ENCODE measurements around the gene METTL14. TPM values are rescaled to one million over a fixed set of nuclear protein-coding genes. Genes with fewer than 3 reads are reported as not detected.
"Not testable (repeated sequence)": the region's sequence is repeated elsewhere in the genome, so short reads cannot be mapped to it uniquely, and the experiment has no call there.

The METTL14 gene
- total RNA-seq (10 to 100 TPM; 28.4 to 37.2 (median 32.7) TPM), polyA plus RNA-seq (1 to 10 TPM; 4.8 to 5.0 TPM)
- long read RNA-seq, donor 1, full-length matches to known transcripts: 10 of 15 reads
- long read RNA-seq, donor 1, partial matches to known transcripts: 1 of 15 reads
- long read RNA-seq, donor 1, other reads (novel, unspliced or antisense): 4 of 15 reads
- long read RNA-seq, donor 2, full-length matches to known transcripts: 15 of 16 reads
- long read RNA-seq, donor 2, partial matches to known transcripts: 0 of 16 reads
- long read RNA-seq, donor 2, other reads (novel, unspliced or antisense): 1 of 16 reads
- long read RNA-seq, donor 3, full-length matches to known transcripts: 27 of 31 reads
- long read RNA-seq, donor 3, partial matches to known transcripts: 0 of 31 reads
- long read RNA-seq, donor 3, other reads (novel, unspliced or antisense): 4 of 31 reads

- Histone ChIP-seq H3K27me3 (no peaks in the 10 kb centered on the region), H3K4me3 (peak within 1 kb of the TSS; percentile 49 to 82 (median 72)), H3K27ac (peak within 1 kb of the TSS; percentile 32 to 94 (median 91)), H3K36me3 (peaks cover 0 to 28% (median 16%) of the 10 kb centered on the region in 9 donors), H3K9me3 (no peaks in the 10 kb centered on the region), H3K4me1 (peaks cover 9 to 25% (median 17%) of the 10 kb centered on the region in 9 donors)
- TF ChIP-seq, protein P1, sequence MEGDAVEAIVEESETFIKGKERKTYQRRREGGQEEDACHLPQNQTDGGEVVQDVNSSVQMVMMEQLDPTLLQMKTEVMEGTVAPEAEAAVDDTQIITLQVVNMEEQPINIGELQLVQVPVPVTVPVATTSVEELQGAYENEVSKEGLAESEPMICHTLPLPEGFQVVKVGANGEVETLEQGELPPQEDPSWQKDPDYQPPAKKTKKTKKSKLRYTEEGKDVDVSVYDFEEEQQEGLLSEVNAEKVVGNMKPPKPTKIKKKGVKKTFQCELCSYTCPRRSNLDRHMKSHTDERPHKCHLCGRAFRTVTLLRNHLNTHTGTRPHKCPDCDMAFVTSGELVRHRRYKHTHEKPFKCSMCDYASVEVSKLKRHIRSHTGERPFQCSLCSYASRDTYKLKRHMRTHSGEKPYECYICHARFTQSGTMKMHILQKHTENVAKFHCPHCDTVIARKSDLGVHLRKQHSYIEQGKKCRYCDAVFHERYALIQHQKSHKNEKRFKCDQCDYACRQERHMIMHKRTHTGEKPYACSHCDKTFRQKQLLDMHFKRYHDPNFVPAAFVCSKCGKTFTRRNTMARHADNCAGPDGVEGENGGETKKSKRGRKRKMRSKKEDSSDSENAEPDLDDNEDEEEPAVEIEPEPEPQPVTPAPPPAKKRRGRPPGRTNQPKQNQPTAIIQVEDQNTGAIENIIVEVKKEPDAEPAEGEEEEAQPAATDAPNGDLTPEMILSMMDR (IDR thresholded peaks at IDR 0.05): peak in 4 of 9 donors; percentile 27 to 37 (median 34)
- DNase-seq (peak; percentile 93 to 94), ATAC-seq (peak; percentile 96 to 99 (median 98))
- 4 to 5% methylated on average over 42 of the region's 42 CpGs for WGBS, 2 donors
- intact Hi-C loops (cut with DNase I): loop anchor here in 4 of 10 donors (5.0 to 10.0 kb wide), 4 partner anchors 98 to 410 kb away; no protein-coding TSS in a partner anchor
Measured at GRCh38 chr4:118684873-118685811, at the start of gene METTL14. METTL14 (plus strand) TSS chr4:118685392; CDS start chr4:118685535, 143 bp downstream.

DNA sequence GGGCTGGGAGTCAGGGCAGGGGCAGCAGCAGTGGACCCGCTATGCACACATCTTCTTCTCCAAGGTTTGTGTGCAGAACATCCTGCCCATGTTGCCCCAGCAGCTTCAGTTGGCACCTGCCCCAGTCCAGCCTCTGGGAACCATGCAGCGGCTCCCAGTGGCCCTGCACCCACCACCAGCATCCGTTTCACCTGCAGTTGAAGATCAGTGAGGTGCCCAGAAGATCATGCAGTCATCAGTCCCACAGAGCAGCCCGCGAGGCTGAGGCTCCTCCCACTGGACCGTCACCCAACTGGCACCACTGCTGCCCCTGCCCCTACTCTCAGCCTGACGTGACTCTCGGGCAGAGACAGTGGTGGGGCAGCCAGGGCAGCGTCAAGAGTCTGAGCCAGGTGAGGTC is 49.1 kb upstream of the METTL14 start:
- DNase-seq; ATAC-seq; H3K4me1 ChIP-seq; H3K27me3 ChIP-seq; H3K9me3 ChIP-seq; H3K27ac ChIP-seq; H3K4me3 ChIP-seq; intact Hi-C loops (cut with DNase I): not testable (repeated sequence)
- 88 to 93% methylated on average over 8 of the region's 9 CpGs for WGBS, 2 donors
- H3K36me3 ChIP-seq: peaks cover 0 to 28% (median 3%) of the 10 kb centered on the region in 9 donors

DNA sequence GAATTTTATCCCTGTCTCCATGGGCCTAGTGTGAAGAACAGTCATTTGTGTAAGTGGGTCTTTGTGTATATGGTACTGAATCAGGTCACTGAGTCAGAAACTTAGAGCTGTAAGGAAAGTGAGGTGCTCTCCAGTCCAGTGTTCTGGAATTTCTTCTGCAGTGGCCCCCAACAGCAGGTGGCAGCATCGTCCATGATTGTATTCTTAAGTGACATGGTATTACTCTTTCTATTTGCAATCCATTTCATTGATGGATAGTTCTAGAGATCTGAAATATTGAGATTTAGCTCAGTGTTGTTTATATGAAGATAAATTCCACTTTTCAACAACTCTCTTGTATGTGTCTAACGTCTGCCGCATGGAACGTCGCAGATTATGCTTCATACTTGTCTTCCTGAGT is 20.5 kb upstream of the METTL14 start:
- H3K27ac ChIP-seq; H3K27me3 ChIP-seq; H3K36me3 ChIP-seq; intact Hi-C loops (cut with DNase I); DNase-seq; ATAC-seq; H3K9me3 ChIP-seq; H3K4me3 ChIP-seq; H3K4me1 ChIP-seq: not testable (repeated sequence)
- WGBS, 2 donors: 54 to 55% methylated on average over 5 of the region's 5 CpGs
- TF ChIP-seq, protein P1 (IDR thresholded peaks at IDR 0.05): peak in 7 of 9 donors; percentile 10 to 44 (median 37)

DNA sequence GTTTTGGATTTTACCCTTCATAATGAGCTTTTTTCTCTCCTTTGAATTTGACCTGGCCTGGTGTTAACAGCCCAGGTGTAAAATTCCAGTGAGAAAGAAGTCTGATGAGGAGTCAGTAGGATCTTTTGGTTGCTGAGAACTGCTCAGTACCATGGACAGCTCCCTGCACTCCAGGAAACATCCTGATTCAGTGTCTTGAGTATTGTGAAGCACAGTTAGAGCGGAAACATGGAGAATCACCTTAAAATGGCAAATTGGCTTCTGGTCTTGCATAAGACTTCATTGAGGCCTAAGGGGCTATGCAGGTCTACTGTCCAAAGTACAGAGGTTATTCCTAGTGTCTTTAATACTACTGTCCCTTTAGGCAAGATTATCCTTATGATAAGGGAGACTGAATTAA is 16.0 kb upstream of the METTL14 start:
- peak in 1 of 2 donors; percentile 64 for DNase-seq
- intact Hi-C loops (cut with DNase I): not testable (repeated sequence)

GRCh38 chr4:118670968-118671367 is 14.2 kb upstream of the METTL14 start:
- not testable (repeated sequence) for H3K27me3 ChIP-seq, ATAC-seq, H3K4me3 ChIP-seq, H3K4me1 ChIP-seq, H3K36me3 ChIP-seq, H3K27ac ChIP-seq, DNase-seq, H3K9me3 ChIP-seq
- WGBS, 2 donors: 90% methylated on average over 2 of the region's 2 CpGs
- intact Hi-C loops (cut with DNase I): loop anchor here in 1 of 10 donors (10.0 kb wide), 1 partner anchor 386 kb away; no protein-coding TSS in a partner anchor

More for the DNA sequence above, 16.0 kb upstream of the METTL14 start:
- H3K4me1 ChIP-seq, H3K9me3 ChIP-seq, H3K36me3 ChIP-seq, ATAC-seq, H3K27ac ChIP-seq, H3K4me3 ChIP-seq, H3K27me3 ChIP-seq: not testable (repeated sequence)
- WGBS, 2 donors: 10 to 27% methylated on average over 1 of the region's 1 CpG
